G401 (cell line): Measurements from ENCODE around the gene COL20A1. TPM values are rescaled to one million over a fixed set of nuclear protein-coding genes. Genes with fewer than 3 reads are reported as not detected.
A peak's percentile ranks its signal among the peaks of the same experiment; 100 is the strongest.
"Not testable (repeated sequence)": the region's sequence is repeated elsewhere in the genome, so short reads cannot be mapped to it uniquely, and the experiment has no call there.

Experiments used
- DNase-seq: peaks from one replicate; pipeline ENCODE4 v3.0.0-alpha.2; 2015; ENCODE audit warnings: low spot score
- in situ Hi-C: cut with HindIII; loops from 2 replicates; pipeline ENCODE4 v1.10.0; 2016; ENCODE audit warnings: low sequenced_read_pairs, mixed read lengths
- total RNA-seq: library from RNA; depleted of rRNA; stranded (reverse); fragments of >200 nt; shearing (Covaris generic); gene quantifications from 2 replicates; pipeline ENCODE4 v1.2.3, GENCODE V29; 2014; rRNA removed

The COL20A1 gene
- total RNA-seq, 1 experiment from 2014 or later: not detected

DNA sequence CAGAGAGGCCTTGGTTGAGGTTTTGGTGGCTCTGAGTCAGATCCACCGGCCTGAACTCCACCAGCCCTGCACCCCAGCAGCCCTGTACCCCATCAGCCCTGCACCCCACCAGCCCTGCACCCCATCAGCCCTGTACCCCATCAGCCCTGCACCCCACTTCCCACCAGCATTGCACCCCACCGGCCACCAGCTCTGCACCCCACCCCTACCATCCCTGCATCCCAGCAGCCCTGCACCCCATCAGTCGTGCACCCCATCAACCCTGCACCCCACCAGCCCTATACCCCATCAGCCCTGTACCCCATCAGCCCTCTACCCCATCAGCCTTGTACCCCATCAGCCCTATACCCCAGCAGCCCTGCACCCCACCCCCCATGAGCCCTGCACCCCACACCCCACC lies 82.5 kb downstream of the COL20A1 start:
- no peak for DNase-seq
- in situ Hi-C loops: loop anchor here (25.0 kb wide), 1 partner anchor 88 kb away; the partner anchor contains the start of gene COL20A1

DNA sequence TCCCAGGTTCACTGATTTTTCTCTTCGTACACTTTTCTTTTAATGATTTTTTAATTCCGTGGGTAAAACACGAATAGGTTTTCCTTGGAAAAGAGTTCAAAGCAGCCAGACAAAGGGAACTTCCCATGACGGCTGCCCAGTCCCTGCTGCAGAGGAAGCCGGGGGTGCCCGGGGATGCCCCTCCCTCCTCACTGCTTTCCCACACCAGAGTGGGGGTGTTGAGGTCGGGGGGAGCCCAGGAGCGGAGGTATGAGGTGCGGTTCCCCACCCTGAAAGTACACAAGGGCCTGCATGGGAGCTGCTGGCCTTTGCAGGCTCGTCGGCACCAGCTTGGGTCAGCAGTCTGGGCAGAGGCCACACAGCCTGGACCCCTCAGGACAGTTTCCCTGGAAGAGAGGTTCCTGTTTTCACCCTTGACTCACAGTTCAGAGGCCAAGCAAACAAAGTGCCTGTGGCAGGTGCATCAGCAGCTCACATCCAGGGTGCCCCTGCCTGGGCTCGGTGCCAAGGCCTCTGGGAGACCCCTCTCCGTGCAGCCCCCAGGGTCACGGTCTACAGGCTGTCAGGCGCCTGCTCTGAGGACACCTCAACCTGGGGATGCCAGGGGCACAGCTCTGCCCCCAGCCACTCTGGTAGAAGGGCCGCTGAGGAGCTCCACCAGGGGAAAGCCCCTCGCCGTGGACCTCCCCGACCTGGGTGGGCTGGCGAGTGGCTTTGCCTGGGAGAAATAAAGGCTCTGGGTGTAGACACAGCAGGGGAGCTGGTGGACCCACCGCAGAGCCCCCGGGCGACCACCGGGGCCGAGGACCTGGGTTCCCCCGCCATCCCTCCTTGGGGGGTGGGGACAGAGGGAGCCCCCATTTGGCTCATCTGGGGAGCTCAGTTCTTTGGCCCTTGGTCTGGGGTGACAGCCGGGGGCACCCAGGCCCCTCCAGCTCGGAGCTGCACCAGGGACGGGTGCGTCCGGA lies 83.6 kb downstream of the COL20A1 start:
- no peak for DNase-seq
- in situ Hi-C loops: loop anchor here (25.0 kb wide), 1 partner anchor 89 kb away; the partner anchor contains the start of gene COL20A1

DNA sequence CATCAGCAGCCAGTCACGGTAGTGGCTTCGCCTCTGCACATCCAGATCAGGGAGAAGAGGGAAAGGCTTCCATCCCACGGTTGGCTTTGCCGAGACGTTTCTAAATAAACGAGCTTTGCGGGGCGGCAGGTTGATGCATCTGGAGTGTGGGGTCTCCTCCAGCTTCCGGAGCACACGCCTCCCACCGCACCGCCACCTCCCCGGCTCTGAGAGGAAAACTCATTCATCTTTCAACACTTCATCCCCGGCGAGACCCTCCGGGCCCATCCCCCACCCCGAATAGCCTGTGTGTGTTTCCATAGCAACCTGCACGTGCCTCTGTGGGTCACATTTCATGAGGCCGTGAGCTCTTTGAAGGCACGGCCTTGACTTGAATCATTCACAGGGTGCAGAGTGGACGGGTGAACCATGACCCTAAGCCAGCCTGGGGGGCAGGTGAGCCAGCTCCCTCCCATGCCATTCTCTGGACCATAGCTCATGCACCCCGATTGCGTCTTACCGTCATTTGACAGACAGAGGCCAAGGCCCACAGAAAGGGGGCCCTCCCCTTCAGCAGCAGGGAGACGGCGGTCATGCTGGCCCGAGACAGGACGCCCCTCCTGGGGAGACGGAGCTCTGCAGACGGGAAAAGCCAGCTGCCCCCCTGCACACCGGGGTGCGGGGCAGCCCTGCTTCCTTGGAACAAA lies 84.4 kb downstream of the COL20A1 start:
- in situ Hi-C loops: loop anchor here (25.0 kb wide), 1 partner anchor 90 kb away; the partner anchor contains the start of gene COL20A1
- DNase-seq: no peak

DNA sequence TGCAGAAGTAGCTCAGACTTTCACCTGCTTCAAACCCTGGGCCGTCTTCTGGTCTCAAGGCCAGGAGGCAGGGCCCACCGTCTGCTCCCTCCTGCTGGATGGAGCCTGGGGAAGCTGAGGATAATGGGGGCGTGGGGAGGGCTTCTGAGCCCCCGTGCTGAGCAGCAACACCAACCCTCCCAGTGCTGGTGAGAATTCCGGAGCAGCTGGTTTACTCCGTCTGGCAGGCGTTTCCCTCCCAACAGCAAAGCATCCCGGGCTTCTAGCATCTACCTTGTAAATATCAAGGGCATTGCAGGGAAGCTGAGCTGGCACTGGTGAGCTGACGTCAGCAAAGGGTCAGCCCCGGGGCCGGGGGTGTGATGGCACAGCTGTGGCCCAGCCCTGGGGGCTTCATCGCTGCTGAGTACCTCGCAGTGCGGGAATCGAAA lies 85.0 kb downstream of the COL20A1 start:
- in situ Hi-C loops: loop anchor here (25.0 kb wide), 1 partner anchor 91 kb away; the partner anchor contains the start of gene COL20A1
- DNase-seq: no peak

DNA sequence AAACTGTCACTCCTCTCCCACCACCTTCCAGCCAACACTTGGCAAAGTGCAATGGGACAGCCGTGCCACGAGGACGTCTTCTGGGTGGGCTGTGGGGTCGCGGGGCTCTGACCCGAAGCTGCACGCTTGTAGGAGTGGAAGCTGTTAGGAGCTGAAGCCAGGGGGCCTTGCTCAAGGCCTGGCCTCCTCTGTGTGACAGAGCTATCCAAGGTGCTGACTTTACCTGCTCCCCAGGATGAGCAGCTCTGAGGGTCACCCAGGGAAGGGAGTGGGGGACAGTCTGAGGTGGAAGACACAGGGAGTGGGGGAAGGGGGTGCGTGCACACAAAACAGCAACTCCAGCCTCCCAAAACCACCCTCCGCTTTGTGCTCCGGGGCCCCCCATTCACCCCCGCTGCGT lies 85.6 kb downstream of the COL20A1 start:
- DNase-seq: no peak

GRCh38 chr20:63379296-63379695 lies 86.3 kb downstream of the COL20A1 start:
- no peak for DNase-seq
- in situ Hi-C loops: loop anchor here (25.0 kb wide), 1 partner anchor 92 kb away; the partner anchor contains the start of gene COL20A1

More for the DNA sequence above, 85.6 kb downstream of the COL20A1 start:
- in situ Hi-C loops: loop anchor here (25.0 kb wide), 1 partner anchor 91 kb away; the partner anchor contains the start of gene COL20A1

DNA sequence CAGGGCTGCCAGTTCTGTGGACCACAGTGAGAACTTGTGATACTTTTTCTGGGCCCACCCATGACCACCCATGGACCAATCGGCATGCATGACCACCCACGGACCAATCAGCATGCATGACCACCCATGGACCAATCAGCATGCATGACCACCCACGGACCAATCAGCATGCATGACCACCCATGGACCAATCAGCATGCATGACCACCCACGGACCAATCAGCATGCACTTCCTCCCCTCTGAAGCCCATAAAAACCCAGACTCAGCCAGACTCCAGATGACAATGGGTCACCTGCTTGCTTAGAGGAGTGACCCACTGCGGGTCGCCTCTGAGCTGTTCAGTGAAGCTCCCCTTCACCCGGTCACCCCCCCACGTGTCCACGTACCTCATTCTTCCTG lies 86.9 kb downstream of the COL20A1 start:
- in situ Hi-C loops: loop anchor here (25.0 kb wide), 1 partner anchor 93 kb away; the partner anchor contains the start of gene COL20A1
- DNase-seq: not testable (repeated sequence)

DNA sequence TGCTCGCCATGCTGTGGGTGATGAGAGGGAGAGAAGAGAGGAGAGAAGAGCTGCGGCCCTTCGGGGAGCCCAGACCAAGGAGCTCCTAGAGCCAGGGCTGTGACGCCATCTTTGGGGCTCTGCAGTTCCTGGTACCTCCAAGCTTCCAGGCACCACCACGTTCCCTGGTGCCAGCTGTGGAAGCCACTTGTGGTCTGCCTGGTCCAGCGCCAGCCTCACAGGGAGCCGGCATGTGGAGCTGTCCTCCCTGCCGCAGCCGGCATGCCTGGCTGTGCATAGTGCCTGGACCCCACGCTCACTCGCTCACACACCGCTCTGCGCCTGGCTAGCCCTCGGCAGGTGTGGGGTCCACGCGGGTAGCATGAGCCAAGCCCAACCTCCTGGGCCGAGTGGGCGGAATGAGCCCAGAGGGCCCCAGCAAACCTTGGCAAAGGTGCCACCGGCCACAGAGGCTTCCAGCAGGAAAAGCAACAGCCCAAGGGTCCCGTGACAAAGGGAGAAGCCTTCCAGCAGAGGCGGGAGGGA lies 87.4 kb downstream of the COL20A1 start:
- in situ Hi-C loops: loop anchor here (25.0 kb wide), 1 partner anchor 93 kb away; the partner anchor contains the start of gene COL20A1
- DNase-seq: no peak

DNA sequence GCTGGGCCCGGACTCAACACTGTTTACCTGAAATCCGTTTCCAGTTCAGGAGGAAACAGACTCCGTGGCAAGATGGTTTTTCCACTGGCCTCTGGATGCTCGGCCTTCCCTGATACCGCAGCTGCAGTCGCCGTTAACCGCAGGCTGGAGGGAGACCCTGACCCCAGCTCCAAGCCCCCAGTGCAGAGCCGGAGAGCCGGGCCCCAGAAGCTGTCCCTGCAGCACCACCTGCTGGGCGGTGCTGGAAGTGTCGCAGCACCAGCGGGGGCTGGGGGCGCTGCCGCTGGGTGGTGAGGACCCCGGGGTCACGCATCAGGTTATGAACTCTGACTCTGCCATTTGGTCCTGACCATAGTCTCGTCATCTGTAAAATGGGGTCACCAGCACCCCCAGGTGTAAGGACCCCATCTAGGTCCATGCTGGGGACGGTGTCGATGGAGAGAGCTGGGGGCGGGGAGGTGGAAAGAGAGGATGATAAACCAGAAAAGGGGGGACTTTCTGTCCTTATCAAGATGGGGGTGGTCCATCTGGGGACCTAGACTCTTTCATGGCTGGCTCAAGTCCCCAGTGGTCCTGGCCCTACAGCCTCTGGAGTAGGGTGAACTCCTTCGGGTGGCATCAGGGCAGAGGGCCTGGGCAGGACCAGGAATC lies 88.9 kb downstream of the COL20A1 start:
- in situ Hi-C loops: loop anchor here (25.0 kb wide), 1 partner anchor 95 kb away; the partner anchor contains the start of gene COL20A1
- DNase-seq: peak; percentile 40

GRCh38 chr20:63382551-63383300 lies 89.7 kb downstream of the COL20A1 start:
- in situ Hi-C loops: loop anchor here (25.0 kb wide), 1 partner anchor 95 kb away; the partner anchor contains the start of gene COL20A1

GRCh38 chr20:63383556-63383955 lies 90.6 kb downstream of the COL20A1 start:
- DNase-seq: no peak
- in situ Hi-C loops: loop anchor here (25.0 kb wide), 1 partner anchor 96 kb away; the partner anchor contains the start of gene COL20A1

More at GRCh38 chr20:63382551-63383300, 89.7 kb downstream of the COL20A1 start:
- peak; percentile 55 for DNase-seq

DNA sequence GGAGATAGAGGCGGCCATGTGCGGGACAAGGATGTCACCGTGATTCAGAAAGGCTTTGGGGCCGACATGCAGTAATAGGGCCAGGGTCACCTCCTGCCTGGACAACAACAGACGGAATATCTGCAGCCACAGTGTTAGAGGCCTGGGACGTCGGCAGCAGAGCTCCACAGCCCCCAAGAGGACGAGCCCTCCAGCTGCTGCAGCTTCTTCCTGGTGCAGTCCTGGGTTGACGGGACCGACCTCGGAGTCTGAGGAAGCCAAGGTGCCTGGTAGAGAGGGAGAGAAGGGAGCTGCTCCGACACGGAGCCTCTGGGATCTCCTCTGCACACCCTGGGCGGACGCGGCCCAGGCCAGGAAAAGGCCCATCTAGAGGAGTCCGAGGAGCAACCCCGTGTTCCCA lies 91.3 kb downstream of the COL20A1 start:
- in situ Hi-C loops: loop anchor here (25.0 kb wide), 1 partner anchor 97 kb away; the partner anchor contains the start of gene COL20A1

More for the DNA sequence above, 91.3 kb downstream of the COL20A1 start:
- no peak for DNase-seq

Other genes with a start within 250 kb of the COL20A1 start
- 22.7 and 27.1 TPM in 2 replicates for gene YTHDF1, start 77.1 kb upstream of the COL20A1 start, total RNA-seq
- 68.2 and 78.4 TPM in 2 replicates for gene BIRC7, start 57.3 kb upstream of the COL20A1 start, total RNA-seq
- gene NKAIN4, start 38.7 kb upstream of the COL20A1 start, total RNA-seq: 6.8 and 11.3 TPM in 2 replicates
- 69.8 and 86.8 TPM in 2 replicates for gene ARFGAP1, start 20.4 kb upstream of the COL20A1 start, total RNA-seq
- 0.37 and 1.4 TPM in 2 replicates for gene CHRNA4, start 68.2 kb downstream of the COL20A1 start, total RNA-seq
- gene KCNQ2, start 179.5 kb downstream of the COL20A1 start, total RNA-seq: 133 and 160 TPM in 2 replicates
- gene EEF1A2, start 205.9 kb downstream of the COL20A1 start, total RNA-seq: 47.5 and 58.1 TPM in 2 replicates
- 31.9 and 38.0 TPM in 2 replicates for gene PPDPF, start 227.6 kb downstream of the COL20A1 start, total RNA-seq
- gene PTK6, start 244.2 kb downstream of the COL20A1 start, total RNA-seq: 0.10 TPM in 1 of 2 replicates, not detected in the other